MM.1S (cell line): ENCODE measurements around the gene MEGF6.

Experiments
- EZH2 ChIP-seq: fragments of 300-600 bp; sonication (generic); optimal IDR thresholded peaks from 2 replicates; pipeline ENCODE3; 2017; ENCODE audit warnings: low read depth, mild to moderate bottlenecking, antibody characterized with exemption, low read length, mixed read lengths
- EZH2phosphoT487 ChIP-seq: fragments of 300-600 bp; sonication (generic); IDR thresholded peaks from 2 replicates; pipeline ENCODE4 v1.6.1; 2018; ENCODE audit warnings: antibody characterized with exemption, low read length
- TF ChIP-seq, protein P1 (sequence below): fragments of 300-600 bp; sonication (generic); IDR thresholded peaks from 2 replicates; pipeline ENCODE4 v1.5.1; 2016; ENCODE audit warnings: antibody characterized with exemption, low read length, mixed read lengths

GRCh38 chr1:3453203-3453761 is 158.0 kb downstream of the MEGF6 start:
- TF ChIP-seq, protein P1, sequence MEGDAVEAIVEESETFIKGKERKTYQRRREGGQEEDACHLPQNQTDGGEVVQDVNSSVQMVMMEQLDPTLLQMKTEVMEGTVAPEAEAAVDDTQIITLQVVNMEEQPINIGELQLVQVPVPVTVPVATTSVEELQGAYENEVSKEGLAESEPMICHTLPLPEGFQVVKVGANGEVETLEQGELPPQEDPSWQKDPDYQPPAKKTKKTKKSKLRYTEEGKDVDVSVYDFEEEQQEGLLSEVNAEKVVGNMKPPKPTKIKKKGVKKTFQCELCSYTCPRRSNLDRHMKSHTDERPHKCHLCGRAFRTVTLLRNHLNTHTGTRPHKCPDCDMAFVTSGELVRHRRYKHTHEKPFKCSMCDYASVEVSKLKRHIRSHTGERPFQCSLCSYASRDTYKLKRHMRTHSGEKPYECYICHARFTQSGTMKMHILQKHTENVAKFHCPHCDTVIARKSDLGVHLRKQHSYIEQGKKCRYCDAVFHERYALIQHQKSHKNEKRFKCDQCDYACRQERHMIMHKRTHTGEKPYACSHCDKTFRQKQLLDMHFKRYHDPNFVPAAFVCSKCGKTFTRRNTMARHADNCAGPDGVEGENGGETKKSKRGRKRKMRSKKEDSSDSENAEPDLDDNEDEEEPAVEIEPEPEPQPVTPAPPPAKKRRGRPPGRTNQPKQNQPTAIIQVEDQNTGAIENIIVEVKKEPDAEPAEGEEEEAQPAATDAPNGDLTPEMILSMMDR, result peak; percentile 80
- TF ChIP-seq EZH2 (no peak), EZH2phosphoT487 (no peak)
